T-helper 1 cell treated with Interleukin-12 subunit alpha and Interleukin-12 subunit beta and Interleukin-4 antibody, amounts not matched to agents 30 ng/mL and 1 ng/mL, for 36 hours (primary cell): ENCODE measurements around the gene ZBTB4. TPM values are rescaled to one million over a fixed set of nuclear protein-coding genes. Genes with fewer than 3 reads are reported as not detected.

Experiments
- intact Hi-C: fragments of 100-400 bp; cut with micrococcal nuclease; formaldehyde crosslinking; loops from one replicate; pipeline ENCODE4 v1.15.1; 2024
- total RNA-seq: library from RNA; stranded (reverse); gene quantifications from 2 replicates; pipeline ENCODE4 v1.2.3, GENCODE V29; 2022

ZBTB4 gene
- total RNA-seq, 1 donor from 2014 or later, result 26.5 TPM

DNA sequence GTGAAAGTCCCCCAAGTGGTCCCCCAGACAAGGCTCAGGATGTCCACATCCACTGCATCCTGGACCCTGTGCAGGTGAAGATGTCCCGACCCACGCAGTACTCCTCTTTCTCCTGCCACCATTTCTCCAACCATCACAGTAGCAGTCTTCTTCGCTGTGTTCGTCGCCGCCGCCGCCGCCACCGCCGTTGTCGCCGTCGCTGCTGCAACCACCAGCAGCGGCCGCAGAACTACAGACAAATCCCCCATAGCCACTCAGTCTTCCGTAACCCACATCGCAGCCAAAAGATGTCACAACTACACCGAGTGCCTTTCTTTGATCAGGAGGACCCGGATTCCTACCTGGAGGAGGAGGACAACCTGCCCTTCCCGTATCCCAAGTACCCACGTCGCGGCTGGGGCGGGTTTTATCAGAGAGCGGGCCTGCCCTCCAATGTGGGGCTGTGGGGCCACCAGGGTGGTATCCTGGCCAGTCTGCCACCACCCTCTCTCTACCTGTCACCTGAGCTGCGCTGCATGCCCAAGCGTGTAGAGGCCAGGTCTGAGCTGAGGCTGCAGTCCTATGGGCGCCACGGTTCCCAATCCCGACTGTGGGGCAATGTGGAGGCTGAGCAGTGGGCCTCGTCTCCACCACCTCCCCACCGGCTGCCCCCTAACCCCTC, 53.1 kb downstream of the ZBTB4 start:
- intact Hi-C loops, result no loop called here

DNA sequence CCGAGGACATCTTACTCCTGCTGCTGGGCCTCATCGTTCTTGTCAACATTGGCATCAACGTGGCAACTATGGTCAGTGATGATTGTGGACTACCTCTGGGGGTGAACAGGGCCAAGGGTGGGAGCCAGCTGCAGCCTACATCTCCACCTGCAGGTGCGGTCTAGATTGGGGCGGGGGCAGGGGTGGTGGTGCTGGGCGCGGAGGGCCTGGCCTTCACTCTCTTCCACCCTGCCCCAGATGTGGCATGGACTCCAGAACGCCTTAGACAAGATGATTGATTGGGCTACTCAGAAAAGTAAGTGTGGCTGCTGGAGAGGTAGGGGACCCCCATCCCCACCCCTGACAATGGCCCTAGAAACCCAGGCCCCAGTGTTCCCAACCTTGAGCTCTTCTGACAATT, 53.7 kb downstream of the ZBTB4 start:
- intact Hi-C loops, result no loop called here

DNA sequence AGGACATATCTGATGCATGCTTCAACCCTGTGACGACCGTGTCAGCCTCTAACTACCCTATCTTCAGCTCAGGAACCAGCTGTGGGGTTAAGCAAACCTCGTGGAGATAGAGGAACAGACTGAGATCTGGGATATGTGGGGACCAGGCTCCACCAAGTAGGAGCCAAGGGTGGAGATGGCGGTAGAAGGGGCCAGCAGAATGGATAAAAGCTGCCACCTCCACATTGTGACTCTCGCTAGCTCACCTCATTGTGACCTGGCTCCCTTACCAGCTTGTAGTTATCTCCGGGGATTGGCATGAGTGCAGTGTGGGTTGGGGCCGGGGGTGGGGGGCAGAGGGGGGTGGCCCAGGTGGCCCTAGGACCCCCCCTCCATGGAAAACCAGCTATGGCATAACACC, 54.1 kb downstream of the ZBTB4 start, which contains the start of gene SPEM2:
SPEM2 (plus strand) TSS at position 301 of the 400 bp plus-strand sequence; CDS start at position 374, 73 bp downstream.
- intact Hi-C loops, result no loop called here

DNA sequence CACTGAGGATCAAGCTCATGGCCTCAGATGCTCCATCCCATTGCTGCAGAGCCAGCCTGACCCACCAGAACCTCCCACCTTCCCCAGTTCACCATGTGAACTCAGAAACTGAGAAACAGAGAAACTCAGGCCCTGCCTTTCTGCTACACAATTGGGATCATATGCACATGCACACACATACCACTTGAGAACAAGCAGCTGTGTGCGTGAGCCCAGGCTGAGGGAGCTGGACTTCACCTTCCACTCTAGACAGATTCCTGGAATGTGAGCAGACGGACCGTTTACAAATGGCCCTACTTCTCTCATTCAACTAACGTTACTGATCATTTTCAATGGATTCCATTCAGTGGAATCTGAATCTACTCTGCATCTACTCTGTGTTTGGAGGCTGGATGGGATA, 55.8 kb downstream of the ZBTB4 start:
- intact Hi-C loops, result no loop called here

DNA sequence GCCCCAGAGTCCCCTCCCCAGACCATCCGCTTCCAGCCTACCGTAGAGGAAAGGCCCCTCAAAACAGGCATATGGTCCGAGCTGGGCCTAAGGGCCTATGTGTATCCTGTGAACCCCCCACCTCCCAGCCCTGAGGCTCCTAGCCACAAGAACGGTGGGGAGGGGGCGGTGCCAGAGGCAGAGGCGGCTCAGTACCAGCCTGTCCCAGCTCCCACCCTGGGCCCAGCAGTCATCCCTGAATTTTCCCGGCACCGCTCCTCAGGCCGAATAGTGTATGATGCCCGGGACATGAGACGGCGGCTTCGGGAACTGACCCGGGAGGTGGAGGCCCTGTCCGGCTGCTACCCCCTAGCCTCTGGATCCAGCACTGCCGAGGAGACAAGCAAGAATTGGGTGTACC, 58.2 kb downstream of the ZBTB4 start:
- intact Hi-C loops, result no loop called here

DNA sequence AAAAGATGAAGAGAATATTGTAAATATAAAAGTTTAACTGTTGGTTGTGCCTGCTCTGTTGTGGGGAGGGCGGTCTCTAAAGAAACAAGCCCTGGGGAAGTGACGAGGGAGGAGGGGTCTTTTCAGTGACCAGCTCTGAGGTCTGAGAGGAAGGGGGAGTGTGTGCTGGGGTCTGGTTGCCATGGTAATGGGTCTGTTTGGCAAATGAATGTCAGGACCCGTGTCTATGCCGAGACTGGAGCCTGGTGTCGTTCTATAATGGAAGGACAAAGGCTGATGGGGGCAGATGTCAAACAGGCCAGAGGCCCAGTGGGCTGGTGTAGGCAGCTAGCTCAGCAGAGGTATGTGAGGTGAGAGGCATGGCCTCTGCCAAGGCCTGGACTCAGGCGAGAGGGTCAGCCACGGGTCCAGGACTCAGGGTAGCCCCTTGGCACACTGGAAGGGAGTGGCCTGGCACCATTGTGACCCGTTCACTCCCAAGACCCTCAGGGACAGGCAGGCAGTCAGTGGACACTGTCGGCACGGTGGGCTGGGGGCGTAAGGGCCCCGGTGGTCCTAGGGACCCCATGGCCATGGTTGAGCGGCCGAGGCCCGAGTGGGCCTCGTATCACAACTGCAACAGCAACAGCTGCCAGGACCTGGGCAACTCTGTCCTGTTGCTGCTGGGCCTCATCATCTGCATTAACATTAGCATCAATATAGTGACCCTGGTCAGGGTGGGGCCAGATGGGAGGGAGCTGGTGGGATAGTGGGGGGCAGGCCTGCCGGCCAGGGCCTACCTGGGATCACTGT, 59.4 kb downstream of the ZBTB4 start, which contains the start of gene SPEM1:
SPEM1 (plus strand) TSS at position 506 of the 792 bp plus-strand sequence; CDS start at position 567, 61 bp downstream.
- intact Hi-C loops, result no loop called here

DNA sequence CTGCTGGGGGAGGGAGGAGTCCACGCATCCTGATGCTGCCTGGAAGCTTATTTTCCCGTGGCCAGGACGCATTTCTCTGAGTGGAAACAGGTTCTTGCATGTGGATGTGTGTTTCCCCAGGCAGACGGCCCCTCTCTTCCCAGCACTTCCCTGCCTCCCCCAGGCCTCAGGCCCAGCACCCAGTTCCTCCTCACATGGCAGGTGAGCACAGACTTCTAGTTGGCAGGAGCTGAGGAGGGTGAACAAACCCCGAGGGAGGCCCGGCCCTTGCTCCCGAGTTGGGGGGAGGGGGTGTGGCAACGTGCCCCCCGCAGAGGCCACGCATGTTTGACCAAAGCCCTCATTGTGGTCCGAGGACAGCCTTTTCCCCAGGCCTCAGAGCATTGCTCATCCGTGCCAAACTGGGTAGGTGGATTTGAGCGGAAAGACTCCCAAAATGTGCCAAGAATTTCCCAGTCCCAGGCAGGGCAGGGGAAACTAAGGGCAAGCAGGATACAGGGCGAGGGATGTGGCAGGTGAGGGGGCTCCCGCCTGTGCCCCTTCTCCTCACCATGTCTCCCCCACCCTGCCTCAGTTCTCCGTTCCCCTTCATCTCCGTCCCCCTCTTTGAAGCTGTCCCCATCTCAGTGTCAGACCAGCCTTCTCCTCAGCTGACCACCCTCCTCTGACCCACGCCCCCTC, 60.8 kb downstream of the ZBTB4 start:
- intact Hi-C loops, result no loop called here

DNA sequence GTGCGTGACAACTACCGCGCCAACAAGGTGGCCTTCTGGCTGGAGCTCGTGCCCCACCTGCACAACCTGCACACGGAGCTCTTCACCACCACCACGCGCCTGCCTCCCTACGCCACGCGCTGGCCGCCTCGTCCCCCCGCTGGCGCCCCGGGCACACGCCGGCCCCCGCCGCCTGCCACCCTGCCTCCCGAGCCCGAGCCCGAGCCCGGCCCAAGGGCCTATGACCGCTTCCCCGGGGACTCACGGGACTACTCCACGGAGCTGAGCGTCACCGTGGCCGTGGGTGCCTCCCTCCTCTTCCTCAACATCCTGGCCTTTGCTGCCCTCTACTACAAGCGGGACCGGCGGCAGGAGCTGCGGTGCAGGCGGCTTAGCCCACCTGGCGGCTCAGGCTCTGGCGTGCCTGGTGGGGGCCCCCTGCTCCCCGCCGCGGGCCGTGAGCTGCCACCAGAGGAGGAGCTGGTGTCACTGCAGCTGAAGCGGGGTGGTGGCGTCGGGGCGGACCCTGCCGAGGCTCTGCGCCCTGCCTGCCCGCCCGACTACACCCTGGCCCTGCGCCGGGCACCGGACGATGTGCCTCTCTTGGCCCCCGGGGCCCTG, 62.3 kb downstream of the ZBTB4 start:
- intact Hi-C loops, result no loop called here

DNA sequence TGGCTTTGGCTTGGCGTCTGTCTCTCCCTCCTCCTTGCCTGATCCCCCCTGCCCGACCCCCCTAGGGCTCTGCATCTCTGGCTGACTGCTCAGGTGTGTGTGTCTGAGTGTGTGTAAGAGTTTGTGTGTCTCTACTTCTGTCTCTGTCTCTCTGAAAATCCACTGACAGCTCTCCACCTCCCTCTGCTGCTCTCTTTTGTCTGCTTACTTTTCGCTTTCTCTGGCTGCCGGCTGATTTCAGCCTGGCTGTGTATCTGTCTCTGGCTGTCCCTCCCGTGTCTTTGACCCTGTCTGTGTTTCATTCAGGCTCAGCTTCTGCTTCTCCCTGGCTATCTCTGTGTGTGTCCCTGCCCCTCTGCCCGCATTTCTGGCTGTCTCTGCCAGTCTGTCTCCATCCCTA, 63.1 kb downstream of the ZBTB4 start:
- intact Hi-C loops, result no loop called here

DNA sequence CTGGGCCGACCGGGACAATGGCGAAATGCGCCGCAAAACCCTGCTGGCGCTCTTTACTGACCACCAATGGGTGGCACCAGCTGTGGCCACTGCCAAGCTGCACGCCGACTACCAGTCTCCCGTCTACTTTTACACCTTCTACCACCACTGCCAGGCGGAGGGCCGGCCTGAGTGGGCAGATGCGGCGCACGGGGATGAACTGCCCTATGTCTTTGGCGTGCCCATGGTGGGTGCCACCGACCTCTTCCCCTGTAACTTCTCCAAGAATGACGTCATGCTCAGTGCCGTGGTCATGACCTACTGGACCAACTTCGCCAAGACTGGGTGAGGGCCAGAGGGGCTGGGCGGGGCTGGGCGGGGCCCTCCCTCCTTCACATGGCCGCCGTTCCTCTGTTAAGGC, 63.6 kb downstream of the ZBTB4 start:
- intact Hi-C loops, result no loop called here

DNA sequence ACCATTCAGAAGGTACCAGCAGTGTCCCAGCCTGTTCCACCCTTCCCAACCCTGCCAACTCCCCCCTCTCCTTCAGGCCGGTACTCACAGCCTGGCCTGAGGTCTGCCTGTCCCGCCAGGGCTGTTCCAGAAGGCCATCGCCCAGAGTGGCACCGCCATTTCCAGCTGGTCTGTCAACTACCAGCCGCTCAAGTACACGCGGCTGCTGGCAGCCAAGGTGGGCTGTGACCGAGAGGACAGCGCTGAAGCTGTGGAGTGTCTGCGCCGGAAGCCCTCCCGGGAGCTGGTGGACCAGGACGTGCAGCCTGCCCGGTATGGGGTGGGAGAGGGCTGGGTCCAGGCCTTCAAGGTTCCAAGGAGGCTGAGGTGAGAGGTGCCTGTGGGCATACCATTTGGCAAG, 64.6 kb downstream of the ZBTB4 start:
- intact Hi-C loops, result no loop called here

DNA sequence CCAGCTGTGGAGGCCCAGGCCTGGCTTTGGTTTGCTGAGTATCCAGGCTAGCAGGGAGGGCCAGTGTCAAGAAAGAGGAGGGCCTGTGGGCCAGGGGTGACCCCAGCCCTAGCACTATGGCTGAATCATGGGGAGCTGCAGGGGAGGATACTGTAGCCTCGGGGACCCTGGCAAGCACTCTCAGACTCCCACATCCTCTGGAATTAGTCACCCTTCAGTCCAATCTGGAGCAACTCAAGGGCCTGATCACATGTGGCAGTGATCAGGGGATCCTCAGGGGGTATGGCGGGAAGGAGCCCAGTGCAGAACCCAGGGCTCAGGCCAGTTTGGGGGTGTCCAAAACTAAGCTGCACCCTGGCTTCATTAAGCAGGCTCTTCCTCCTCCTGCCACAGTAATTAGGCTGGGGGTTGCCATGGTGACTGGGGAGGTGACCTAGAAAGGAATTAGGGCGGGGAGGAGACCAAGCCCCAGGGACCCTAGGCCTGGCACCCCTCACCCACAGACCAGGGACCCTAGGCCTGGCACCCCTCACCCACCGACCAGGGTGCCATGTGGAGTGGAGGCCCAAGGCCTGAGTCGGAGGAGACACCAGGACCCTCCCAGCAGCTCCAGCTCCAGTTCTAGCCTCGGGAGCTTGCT, 66.0 kb downstream of the ZBTB4 start:
- intact Hi-C loops, result no loop called here

DNA sequence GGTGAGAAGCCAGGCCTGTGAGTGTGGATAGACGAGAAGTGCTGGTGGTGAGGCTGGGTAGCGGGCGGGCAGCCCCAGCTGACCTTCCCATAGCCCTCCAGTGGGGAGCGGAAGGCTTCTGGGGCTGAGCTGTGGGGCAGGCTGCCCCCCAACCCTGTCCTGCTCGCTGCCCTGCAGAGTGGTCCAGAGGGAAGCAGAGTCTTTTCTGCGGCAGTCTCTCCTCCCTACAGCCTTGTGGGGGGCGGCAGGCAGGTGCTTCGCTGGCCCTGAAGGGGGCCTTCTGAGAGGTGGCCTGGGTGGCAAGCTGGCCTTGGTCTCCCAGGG, 68.0 kb downstream of the ZBTB4 start:
- intact Hi-C loops, result no loop called here

DNA sequence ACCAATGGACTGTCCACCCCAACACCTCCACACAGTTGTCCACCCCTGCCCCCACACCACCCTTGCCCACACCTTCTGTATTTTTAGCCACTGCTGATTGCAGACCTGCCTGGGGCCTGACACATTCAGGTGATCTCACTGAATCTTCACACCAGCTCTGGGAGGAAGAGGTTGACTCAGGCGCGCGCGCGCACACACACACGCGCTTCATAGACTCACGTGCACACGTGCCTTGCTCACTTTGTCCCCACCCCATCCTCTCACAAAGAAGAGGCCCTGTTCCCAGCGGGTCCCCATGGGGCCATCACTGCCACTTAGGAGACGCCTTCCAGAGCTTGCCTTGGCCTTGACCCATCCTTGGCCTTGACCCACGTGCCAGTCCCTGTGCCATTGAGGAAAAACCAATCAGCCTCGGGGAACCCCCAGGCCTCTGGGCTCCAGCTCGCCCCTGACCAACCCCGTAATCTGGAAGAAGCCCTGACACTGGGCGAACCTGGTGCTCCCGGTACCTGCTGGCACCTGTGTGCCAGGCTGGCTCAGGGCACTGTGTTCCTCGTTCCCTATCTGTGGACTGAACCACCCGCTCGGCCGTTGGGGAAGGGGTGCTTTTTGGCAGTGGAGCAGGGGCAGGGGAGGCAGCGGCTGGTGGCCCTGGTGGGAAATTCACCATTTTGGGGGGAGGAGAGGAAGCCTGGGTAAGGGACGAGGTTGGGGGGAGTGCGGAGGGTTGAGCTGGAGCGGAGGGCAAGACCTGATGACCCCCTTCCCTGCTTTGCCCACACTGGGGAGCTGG, 68.6 kb downstream of the ZBTB4 start:
- intact Hi-C loops, result no loop called here

DNA sequence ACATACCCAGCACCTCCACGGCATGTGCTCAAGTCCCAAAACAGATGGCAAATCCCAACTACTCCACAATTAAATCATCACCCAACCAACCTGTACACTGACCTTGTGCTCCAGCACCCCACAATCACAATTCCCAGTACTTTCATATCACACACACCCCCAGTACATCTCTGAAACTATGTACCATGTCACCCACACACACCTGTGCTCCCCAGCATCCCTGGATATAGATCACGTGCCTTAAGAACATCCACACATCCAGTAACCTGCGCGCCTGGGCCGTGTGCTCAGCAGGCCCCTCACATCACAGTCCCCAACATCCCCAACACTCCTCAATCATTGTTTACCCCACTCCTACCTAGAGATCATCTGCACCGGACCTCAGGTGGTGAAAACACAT, 69.7 kb downstream of the ZBTB4 start:
- intact Hi-C loops, result no loop called here

Other genes starting within 250 kb of the ZBTB4 start
- gene DVL2, start 245.1 kb downstream of the ZBTB4 start, total RNA-seq, result 46.8 and 46.9 TPM in 2 replicates
- 61.5 and 67.3 TPM in 2 replicates for gene PHF23, start 240.2 kb downstream of the ZBTB4 start, total RNA-seq
- 287 and 288 TPM in 2 replicates for gene GABARAP, start 237.2 kb downstream of the ZBTB4 start, total RNA-seq
- gene CTDNEP1, start 227.9 kb downstream of the ZBTB4 start, total RNA-seq, result 167 and 170 TPM in 2 replicates
- 45.0 and 50.6 TPM in 2 replicates for gene ELP5, start 227.4 kb downstream of the ZBTB4 start, total RNA-seq
- gene CLDN7, start 217.2 kb downstream of the ZBTB4 start, total RNA-seq, result 0.12 and 0.49 TPM in 2 replicates
- 0.12 TPM in 1 of 2 replicates, not detected in the other for gene SLC2A4, start 197.9 kb downstream of the ZBTB4 start, total RNA-seq
- 0.39 and 0.63 TPM in 2 replicates for gene YBX2, start 185.0 kb downstream of the ZBTB4 start, total RNA-seq
- 697 and 698 TPM in 2 replicates for gene EIF5A, start 172.0 kb downstream of the ZBTB4 start, total RNA-seq
- 88.7 and 90.6 TPM in 2 replicates for gene GPS2, start 164.3 kb downstream of the ZBTB4 start, total RNA-seq
- gene NEURL4, start 150.3 kb downstream of the ZBTB4 start, total RNA-seq, result 37.2 and 37.7 TPM in 2 replicates
- gene ACAP1, start 143.1 kb downstream of the ZBTB4 start, total RNA-seq, result 693 and 701 TPM in 2 replicates
- gene KCTD11, start 127.5 kb downstream of the ZBTB4 start, total RNA-seq, result 10.2 and 10.3 TPM in 2 replicates
- 0.17 TPM in 1 of 2 replicates, not detected in the other for gene TMEM95, start 124.5 kb downstream of the ZBTB4 start, total RNA-seq
- 1.1 and 1.4 TPM in 2 replicates for gene TNK1, start 98.5 kb downstream of the ZBTB4 start, total RNA-seq
- 127 and 139 TPM in 2 replicates for gene PLSCR3, start 85.1 kb downstream of the ZBTB4 start, total RNA-seq
- 51.6 and 53.9 TPM in 2 replicates for gene TMEM256, start 75.5 kb downstream of the ZBTB4 start, total RNA-seq
- 1.5 and 2.1 TPM in 2 replicates for gene NLGN2, start 71.8 kb downstream of the ZBTB4 start, total RNA-seq
- gene SPEM1, start 59.3 kb downstream of the ZBTB4 start, total RNA-seq, result 0.22 TPM in 1 of 2 replicates, not detected in the other
- gene SPEM2, start 54.0 kb downstream of the ZBTB4 start, total RNA-seq, result not detected in 2 replicates
- gene SPEM3, start 50.8 kb downstream of the ZBTB4 start, total RNA-seq, result not detected in 2 replicates
- 16.0 and 16.3 TPM in 2 replicates for gene TMEM102, start 44.2 kb downstream of the ZBTB4 start, total RNA-seq
- 15.0 and 15.4 TPM in 2 replicates for gene FGF11, start 40.1 kb downstream of the ZBTB4 start, total RNA-seq
- 12.5 and 15.4 TPM in 2 replicates for gene CHRNB1, start 34.6 kb downstream of the ZBTB4 start, total RNA-seq
- gene SLC35G6, start 1.8 kb upstream of the ZBTB4 start, total RNA-seq, result not detected in 2 replicates
- gene POLR2A, start 4.7 kb upstream of the ZBTB4 start, total RNA-seq, result 208 and 222 TPM in 2 replicates
- 79.9 and 96.4 TPM in 2 replicates for gene TNFSF12, start 69.4 kb upstream of the ZBTB4 start, total RNA-seq
- 6.0 and 6.3 TPM in 2 replicates for gene TNFSF13, start 79.1 kb upstream of the ZBTB4 start, total RNA-seq
- gene SENP3, start 82.3 kb upstream of the ZBTB4 start, total RNA-seq, result 55.0 and 58.3 TPM in 2 replicates
- gene CD68, start 100.0 kb upstream of the ZBTB4 start, total RNA-seq, result 8.0 TPM in 2 replicates
- gene MPDU1, start 104.2 kb upstream of the ZBTB4 start, total RNA-seq, result 85.1 and 88.0 TPM in 2 replicates
- gene SOX15, start 110.5 kb upstream of the ZBTB4 start, total RNA-seq, result 0.20 and 0.27 TPM in 2 replicates
- gene FXR2, start 135.3 kb upstream of the ZBTB4 start, total RNA-seq, result 32.6 and 40.1 TPM in 2 replicates
- gene SAT2, start 148.2 kb upstream of the ZBTB4 start, total RNA-seq, result 27.4 and 29.0 TPM in 2 replicates
- gene SHBG, start 150.5 kb upstream of the ZBTB4 start, total RNA-seq, result not detected in 2 replicates
- gene ATP1B2, start 171.3 kb upstream of the ZBTB4 start, total RNA-seq, result 0.22 and 0.37 TPM in 2 replicates
- 207 and 218 TPM in 2 replicates for gene TP53, start 207.9 kb upstream of the ZBTB4 start, total RNA-seq
- gene WRAP53, start 208.8 kb upstream of the ZBTB4 start, total RNA-seq, result 19.7 and 23.9 TPM in 2 replicates
- 0.05 TPM in 1 of 2 replicates, not detected in the other for gene EFNB3, start 225.6 kb upstream of the ZBTB4 start, total RNA-seq
- not detected in 2 replicates for gene DNAH2, start 238.1 kb upstream of the ZBTB4 start, total RNA-seq